HG03025 (cell line): ENCODE data around the gene RASD1.
"Not testable (repeated sequence)": the region's sequence is repeated elsewhere in the genome, so short reads cannot be mapped to it uniquely, and the experiment has no call there.

Experiments used
- ATAC-seq: cut with Tn5 transposase; IDR thresholded peaks from one replicate; pipeline ENCODE4 v1.9.1; 2021; ENCODE audit warnings: mild to moderate bottlenecking, moderate library complexity; ENCODE audit not compliant: unreplicated experiment, low FRiP score

Gene RASD1

DNA sequence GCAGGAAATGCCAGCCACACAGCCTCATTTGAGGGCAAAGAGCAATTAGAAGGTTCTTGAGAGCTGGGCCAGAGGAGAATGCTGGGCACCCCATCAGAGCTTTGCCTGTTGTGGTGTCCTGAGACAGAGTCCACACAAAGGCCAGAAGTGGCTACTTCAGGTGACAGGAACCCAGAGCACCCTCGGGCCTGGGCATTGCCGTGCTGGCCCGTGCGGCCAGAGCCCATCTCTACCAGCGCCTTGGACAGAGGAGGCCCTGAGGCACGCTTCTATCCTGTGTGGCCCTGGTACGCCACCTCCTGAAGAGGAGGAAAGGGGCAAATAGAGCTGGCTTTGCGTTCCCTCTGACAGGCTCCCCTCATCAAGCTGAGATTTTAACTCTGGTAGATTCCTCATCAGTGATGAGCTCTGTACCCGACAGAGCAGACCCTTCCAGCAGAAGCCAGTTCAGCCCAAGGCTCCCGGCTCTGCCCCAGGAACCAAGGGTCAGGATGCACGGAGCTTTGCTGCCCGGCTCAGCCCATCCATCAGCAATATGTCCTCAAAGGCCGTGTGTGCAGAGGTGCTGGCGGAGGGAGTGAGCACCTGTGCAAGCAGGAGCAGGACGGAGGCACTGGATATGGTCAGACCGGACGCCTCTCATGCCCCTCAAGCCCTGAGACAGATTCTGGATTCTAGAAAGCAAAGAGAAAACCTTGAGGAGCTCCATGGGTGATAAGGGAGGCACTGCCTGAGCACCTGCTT is 3.4 kb upstream of the RASD1 start:
- ATAC-seq = no peak

GRCh38 chr17:17498606-17499301 is 2.6 kb upstream of the RASD1 start:
- no peak for ATAC-seq

DNA sequence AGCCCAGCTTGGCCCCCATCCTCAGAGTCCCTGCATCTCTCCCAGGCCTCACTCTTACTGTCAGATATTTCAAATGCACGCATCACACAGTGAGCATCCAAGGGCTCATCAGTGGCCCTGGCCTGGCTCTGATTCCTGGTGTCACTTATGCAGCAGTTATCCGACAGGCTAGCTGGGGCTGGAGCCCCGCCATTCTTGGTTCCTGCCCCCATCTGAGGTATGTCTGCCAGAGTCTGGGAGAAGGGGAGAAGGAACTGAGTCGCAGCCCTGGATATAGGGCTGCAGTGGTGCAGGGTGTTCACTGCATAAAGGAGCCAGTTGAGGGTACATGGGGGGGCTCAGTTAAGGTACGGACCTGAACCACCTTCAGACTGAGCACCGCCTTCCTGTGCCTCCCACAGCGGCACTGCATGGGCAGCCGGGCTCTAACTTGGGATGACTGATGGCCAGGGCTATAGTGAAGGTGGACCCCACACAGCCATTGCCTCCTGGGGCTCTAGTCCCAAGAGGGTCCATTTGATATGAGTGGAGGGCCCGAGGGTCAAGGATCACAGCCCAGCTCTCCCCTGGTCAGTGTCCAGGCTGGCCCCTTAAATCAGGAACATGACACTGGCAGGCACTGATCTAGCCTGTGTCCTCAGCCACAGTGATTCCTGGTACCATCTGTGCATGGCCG is 1.8 kb upstream of the RASD1 start:
- ATAC-seq = no peak

DNA sequence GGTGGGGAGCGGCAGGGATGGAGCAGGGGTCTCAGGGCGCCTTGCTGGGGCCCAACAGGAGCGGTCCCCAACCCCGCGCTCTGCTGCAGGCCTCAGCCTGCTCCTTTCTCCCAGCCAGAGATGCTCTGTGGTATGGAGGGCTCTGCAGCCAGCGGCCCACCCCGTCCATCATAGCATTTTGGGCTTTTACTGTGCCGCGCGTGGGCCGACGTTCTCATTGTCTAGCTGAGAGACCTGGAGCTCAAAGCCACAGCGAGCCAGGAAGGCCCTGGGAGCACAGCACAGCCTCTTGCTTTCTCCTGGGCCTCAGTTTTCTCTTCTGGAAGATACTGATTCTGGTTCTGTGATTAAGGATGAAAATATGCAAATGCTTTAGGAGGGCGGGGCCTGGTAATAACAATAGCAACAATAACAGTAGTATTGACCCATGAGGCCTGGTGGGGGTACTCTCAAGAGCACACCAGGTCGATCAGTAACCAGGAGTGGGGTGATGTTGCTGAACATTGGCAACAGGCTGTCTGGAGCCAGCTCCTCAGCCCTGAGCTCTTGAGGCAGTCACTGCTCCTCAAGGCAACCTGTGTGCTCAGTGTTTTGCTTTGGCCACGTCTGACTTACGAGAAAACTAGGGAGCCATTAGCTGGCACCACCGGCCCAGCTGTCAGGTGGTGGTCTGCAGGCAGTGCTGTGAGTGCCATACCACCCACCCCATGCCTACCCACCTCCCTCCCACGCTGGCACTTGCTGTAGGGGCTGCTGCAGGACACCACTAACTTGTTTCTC is 1.1 kb upstream of the RASD1 start:
- ATAC-seq = no peak

- ATAC-seq = peak; percentile 9
Measured at GRCh38 chr17:17495536-17496188, 533 bp downstream of the RASD1 start.

GRCh38 chr17:17494870-17495535 is 1.2 kb downstream of the RASD1 start:
- no peak for ATAC-seq

DNA sequence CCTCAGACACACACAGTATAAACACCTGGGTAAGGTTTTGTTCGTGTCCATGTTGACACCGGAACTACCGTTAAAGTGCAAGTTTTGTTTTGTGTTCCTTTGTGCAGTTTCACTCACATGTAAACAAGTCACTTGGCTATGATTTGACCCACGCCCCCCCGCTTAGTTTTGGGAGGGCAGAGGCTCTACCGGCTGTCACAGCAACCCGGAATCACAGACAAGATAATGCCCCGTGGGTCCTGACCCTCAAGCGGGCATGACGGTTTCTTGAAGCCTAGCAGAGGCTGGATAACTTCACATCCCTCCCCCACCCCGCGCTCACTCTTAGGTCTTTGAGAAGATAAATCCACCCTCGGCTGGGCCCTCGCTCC is 1.7 kb downstream of the RASD1 start:
- no peak for ATAC-seq

GRCh38 chr17:17493986-17494466 is 2.2 kb downstream of the RASD1 start:
- ATAC-seq = no peak

DNA sequence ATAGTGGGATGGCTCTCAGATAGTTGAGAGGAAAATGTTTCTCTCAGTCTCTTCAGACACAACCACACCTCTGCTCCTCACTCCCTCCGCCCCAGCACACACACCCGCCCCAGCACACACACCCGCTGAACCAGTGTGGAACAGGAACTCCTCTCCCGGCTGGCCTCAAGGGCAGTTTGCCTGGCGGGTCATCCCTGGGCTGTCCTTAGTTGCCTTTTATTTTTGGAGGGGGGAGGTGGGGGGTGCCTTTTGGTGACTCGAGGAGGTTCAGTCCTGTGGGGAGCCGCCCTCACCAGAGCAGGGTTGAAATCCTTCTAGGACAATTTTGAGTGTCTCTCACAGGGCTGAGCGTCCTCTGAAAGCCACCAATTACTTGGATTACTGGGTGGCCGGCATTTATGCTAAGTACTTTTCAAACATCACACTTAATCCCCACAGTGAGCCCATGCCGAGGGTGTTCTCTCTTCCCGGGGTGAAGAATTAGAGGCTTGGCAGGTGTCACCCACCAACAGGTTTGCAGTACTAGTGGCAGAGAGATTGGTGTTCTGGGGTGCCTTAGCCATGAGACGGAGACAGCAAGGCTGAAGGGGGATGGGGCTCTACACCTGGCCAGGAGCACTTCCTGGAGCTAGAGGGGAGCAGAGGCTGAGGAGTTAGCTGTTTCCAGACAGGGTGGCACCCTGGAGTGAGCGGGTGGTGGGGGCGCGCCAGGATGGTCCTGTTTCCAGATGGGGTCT is 2.8 kb downstream of the RASD1 start:
- ATAC-seq = no peak

GRCh38 chr17:17492571-17492970 is 3.6 kb downstream of the RASD1 start:
- no peak for ATAC-seq

GRCh38 chr17:17492085-17492484 is 4.1 kb downstream of the RASD1 start:
- ATAC-seq = no peak

GRCh38 chr17:17491546-17491988 is 4.6 kb downstream of the RASD1 start:
- no peak for ATAC-seq

- ATAC-seq = no peak
Measured at GRCh38 chr17:17491031-17491471, 5.1 kb downstream of the RASD1 start.

- ATAC-seq = no peak
Measured at GRCh38 chr17:17487998-17488397, 8.2 kb downstream of the RASD1 start.

- not testable (repeated sequence) for ATAC-seq
Measured at GRCh38 chr17:17486416-17486815, 9.8 kb downstream of the RASD1 start.

DNA sequence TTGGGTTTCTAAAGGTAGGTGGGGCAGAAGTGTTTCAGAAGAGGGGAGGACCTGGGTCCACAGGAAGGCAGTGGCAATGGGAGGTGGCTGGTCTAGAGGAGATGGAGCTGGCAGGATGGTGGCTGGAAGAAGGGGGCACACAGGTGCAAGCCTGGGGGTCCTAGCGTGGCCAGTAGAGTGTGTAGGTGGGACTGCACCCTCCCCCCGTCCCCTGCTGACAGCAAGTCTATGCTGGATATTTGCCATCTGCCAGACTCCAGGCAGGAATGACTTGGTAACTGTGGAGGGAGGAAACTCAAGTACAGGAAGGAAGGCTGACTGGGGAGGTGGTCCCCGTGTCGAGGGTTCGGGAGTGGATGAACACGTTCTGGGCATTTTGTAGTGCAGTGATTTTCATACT is 10.8 kb downstream of the RASD1 start:
- no peak for ATAC-seq

DNA sequence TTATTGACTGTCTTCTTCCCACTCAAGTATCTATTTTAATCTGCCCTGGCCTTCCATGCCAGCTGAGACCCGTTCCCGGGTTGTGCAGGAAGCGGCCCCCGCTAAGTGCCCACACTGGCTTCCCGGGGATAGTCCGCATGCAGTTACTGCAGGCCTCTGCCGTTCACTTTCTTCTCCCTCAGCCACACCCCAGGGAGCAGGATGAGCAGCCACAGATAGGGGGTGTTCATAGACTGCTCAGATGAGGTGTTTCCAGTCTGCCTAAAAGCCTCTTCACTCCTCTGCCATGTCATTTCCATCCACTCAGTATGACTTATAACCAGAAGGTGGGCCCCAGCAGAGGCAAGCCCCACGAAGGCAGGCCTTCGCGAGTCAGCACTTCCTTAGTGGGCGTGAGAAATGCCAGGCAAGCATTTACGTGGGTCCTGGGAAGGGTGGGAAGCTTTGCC is 11.7 kb downstream of the RASD1 start:
- ATAC-seq = no peak

DNA sequence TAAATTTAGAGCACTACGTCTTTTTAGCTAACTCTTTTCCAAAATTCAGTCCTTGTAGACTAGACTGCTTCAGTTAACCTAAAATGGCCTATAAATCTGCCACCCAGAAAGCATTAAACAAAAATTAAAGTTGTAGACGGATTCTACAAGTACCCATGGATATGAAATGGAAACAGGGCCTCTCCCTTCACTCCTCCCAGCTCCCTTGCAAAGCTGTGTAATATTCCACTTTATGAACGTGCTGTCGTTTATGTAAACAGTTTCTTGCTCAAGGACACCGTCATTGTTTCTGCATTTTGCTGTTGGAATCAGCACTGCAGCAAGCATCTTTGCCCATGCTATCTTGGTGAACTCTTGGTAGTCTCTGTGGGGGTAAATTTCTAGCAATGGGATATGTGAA is 14.3 kb downstream of the RASD1 start:
- ATAC-seq = no peak
